Lung (tissue), 12 donors: ENCODE data around the gene LZIC. TPM values are rescaled to one million over a fixed set of nuclear protein-coding genes. Genes with fewer than 3 reads are reported as not detected.

Source experiments
- ATAC-seq: fragments of 200-7000 bp; cut with Tn5 transposase; one replicate; pipeline ENCODE4 v1.9.1; 2020; ENCODE audit warnings: moderate number of reproducible peaks; ENCODE audit not compliant: insufficient read depth, low FRiP score
- DNase-seq, 3 donors: peaks; one replicate each; pipeline ENCODE4 v3.0.0-alpha.2; 2013 to 2017
- H3K27ac ChIP-seq, 2 donors: one replicate each; pipeline ENCODE4 v1.5.1; 2013; ENCODE audit warnings: mild to moderate bottlenecking in 2 of 2, moderate library complexity in 2 of 2, control low read depth in 1 of 2, inconsistent platforms in 1 of 2, low read depth in 1 of 2, low read length in 1 of 2
- H3K27me3 ChIP-seq, 3 donors: one replicate each; pipeline ENCODE4 v1.5.1; 2013; ENCODE audit warnings: low read length in 2 of 3; ENCODE audit not compliant: control insufficient read depth in 3 of 3, insufficient read depth in 3 of 3
- H3K36me3 ChIP-seq, 4 donors: one replicate each; pipeline ENCODE4 v1.5.1; 2013; ENCODE audit warnings: low read length in 4 of 4, mild to moderate bottlenecking in 1 of 4, moderate library complexity in 1 of 4; ENCODE audit not compliant: control insufficient read depth in 4 of 4, insufficient read depth in 4 of 4
- H3K4me1 ChIP-seq, 5 donors: one replicate each; pipeline ENCODE4 v1.5.1; 2013; ENCODE audit warnings: low read length in 5 of 5, mild to moderate bottlenecking in 2 of 5, moderate library complexity in 1 of 5; ENCODE audit not compliant: control insufficient read depth in 5 of 5, insufficient read depth in 5 of 5
- H3K4me3 ChIP-seq: one replicate; pipeline ENCODE4 v1.5.1; 2013; ENCODE audit warnings: mild to moderate bottlenecking, control low read depth, moderate library complexity
- H3K9ac ChIP-seq, 2 donors: one replicate each; pipeline ENCODE4 v1.5.1; 2013; ENCODE audit warnings: low read length in 2 of 2, control low read depth in 1 of 2; ENCODE audit not compliant: insufficient read depth in 1 of 2
- H3K9me3 ChIP-seq, 4 donors: one replicate each; pipeline ENCODE4 v1.5.1; 2013; ENCODE audit warnings: low read length in 3 of 4, mild to moderate bottlenecking in 1 of 4, moderate library complexity in 1 of 4; ENCODE audit not compliant: control insufficient read depth in 4 of 4, insufficient read depth in 3 of 4
- WGBS, 2 donors: extraction: QIAGEN DNeasy Blood & Tissue Kit; methylation state at CpG; one replicate each; pipeline ENCODE4 v1.1.7; 2013; 5-methylcytosine and 5-hydroxymethylcytosine counted together
- polyA plus RNA-seq, 2 donors: library from polyadenylated mRNA; stranded (reverse); fragments of 200-250 nt; gene quantifications; one replicate each; pipeline ENCODE4 v1.2.1, GENCODE V29; 2013
- total RNA-seq, 2 donors: library from RNA; depleted of rRNA in 1 of 2; stranded (reverse); fragments of >200 nt in 1 of 2; gene quantifications; one replicate each; pipeline ENCODE4 v1.2.1, GENCODE V29; 2014 to 2021
- TF ChIP-seq, protein P1 (sequence below): IDR thresholded peaks from 2 replicates; pipeline ENCODE4 v1.5.1; 2012; ENCODE audit warnings: mild to moderate bottlenecking; ENCODE audit errors: control extremely low read depth, extremely low read depth
- donor health status: control.
- donor health status: control.
- donor health status: Bipolar disorder and iron deficiency.
- donor health status: healthy.
- donor health status: DM: yes; HTN: yes; CAD: no.

The LZIC gene
- total and polyA plus RNA-seq, 4 donors = 10.8 to 54.6 (median 20.2) TPM

DNA sequence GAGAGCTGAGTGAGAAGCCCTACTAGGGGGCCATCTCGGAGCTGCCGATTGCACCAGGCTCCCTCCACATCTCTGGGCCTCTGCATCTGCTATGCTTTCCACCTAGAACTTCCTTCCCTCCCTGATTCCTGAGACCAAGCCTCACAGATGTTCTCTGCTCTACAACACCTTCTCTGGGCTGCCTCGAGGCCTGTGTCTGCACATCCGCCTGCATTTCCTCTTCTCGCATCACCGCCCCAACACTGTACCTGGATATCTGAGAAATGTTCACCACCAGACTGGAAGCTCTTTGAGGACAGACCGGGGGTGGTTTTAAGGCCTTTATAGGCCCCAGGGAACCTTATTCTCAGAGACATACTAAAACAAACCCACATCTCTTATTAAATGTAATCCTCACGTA, 53.8 kb downstream of the LZIC start:
- no peak for DNase-seq

DNA sequence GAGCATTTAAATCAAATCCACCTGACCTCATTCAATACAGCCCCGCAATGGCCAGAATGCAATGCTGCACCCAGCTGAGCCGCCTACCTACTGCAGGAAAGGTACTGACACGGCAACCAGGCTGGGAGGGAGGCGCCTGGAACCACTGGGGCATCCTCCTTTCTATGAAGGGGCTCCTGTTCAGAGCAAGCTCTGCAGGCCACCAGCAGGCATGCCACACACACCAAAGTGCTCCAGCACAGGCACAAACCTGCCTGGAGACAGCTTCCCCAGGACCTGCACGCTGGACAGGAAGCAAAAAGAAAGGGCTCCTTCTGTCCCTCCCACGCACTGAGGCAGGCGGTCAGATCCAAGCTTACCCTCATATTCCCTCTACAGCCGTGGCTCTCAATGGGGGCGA, 54.3 kb downstream of the LZIC start:
- H3K27me3 ChIP-seq = no peaks in the 10 kb centered on the region
- peaks cover 0 to 11% (median 5%) of the 10 kb centered on the region in 4 donors for H3K36me3 ChIP-seq
- ATAC-seq = no peak
- no peak overlapping the region for H3K4me3 ChIP-seq
- no peak for DNase-seq
- TF ChIP-seq, protein P1, sequence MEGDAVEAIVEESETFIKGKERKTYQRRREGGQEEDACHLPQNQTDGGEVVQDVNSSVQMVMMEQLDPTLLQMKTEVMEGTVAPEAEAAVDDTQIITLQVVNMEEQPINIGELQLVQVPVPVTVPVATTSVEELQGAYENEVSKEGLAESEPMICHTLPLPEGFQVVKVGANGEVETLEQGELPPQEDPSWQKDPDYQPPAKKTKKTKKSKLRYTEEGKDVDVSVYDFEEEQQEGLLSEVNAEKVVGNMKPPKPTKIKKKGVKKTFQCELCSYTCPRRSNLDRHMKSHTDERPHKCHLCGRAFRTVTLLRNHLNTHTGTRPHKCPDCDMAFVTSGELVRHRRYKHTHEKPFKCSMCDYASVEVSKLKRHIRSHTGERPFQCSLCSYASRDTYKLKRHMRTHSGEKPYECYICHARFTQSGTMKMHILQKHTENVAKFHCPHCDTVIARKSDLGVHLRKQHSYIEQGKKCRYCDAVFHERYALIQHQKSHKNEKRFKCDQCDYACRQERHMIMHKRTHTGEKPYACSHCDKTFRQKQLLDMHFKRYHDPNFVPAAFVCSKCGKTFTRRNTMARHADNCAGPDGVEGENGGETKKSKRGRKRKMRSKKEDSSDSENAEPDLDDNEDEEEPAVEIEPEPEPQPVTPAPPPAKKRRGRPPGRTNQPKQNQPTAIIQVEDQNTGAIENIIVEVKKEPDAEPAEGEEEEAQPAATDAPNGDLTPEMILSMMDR = no peak
- peak overlapping the region; percentile 34 to 78 for H3K27ac ChIP-seq
- H3K9me3 ChIP-seq = no peaks in the 10 kb centered on the region
- no peak overlapping the region for H3K9ac ChIP-seq
- 81 to 82% methylated on average over 8 to 9 of the region's 9 CpGs for WGBS, 2 donors
- H3K4me1 ChIP-seq = peaks cover 0 to 23% (median 11%) of the 10 kb centered on the region in 5 donors

More for the DNA sequence above, 53.8 kb downstream of the LZIC start:
- H3K4me1 ChIP-seq = peaks cover 0 to 25% (median 11%) of the 10 kb centered on the region in 5 donors
- no peak overlapping the region for H3K4me3 ChIP-seq
- no peaks in the 10 kb centered on the region for H3K27me3 ChIP-seq
- H3K9me3 ChIP-seq = no peaks in the 10 kb centered on the region
- 51 to 76% methylated on average over 8 of the region's 8 CpGs for WGBS, 2 donors
- TF ChIP-seq, protein P1 = no peak
- H3K36me3 ChIP-seq = peaks cover 0 to 11% (median 5%) of the 10 kb centered on the region in 4 donors
- no peak for ATAC-seq
- H3K9ac ChIP-seq = no peak overlapping the region
- peak overlapping the region; percentile 48 to 78 for H3K27ac ChIP-seq

DNA sequence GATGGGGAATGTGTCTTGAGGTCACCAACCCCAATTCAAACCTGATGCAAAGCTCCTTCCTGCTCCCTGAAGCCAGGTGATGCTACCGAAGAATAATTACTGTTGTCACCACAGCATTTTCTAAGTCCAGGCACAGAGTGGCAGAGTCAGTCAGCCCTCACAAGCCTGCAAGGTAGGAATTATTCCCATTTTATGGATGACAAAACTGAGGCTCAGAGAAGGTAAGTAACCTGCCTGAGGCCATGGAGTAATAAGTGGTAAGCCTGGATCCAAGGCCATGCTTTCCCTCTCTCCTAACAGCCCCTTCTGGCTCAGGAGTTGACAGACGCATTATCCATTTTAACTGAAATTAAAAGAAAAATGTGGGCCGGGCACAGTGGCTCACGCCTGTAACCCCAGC, 56.1 kb downstream of the LZIC start:
- H3K27ac ChIP-seq = no peak overlapping the region
- H3K27me3 ChIP-seq = no peaks in the 10 kb centered on the region
- no peaks in the 10 kb centered on the region for H3K9me3 ChIP-seq
- H3K4me3 ChIP-seq = no peak overlapping the region
- H3K9ac ChIP-seq = no peak overlapping the region
- H3K4me1 ChIP-seq = peaks cover 0 to 27% (median 10%) of the 10 kb centered on the region in 5 donors
- WGBS, 2 donors = 96 to 98% methylated on average over 4 of the region's 4 CpGs
- TF ChIP-seq, protein P1 = no peak
- ATAC-seq = no peak
- no peak for DNase-seq
- peaks cover 0 to 16% (median 5%) of the 10 kb centered on the region in 4 donors for H3K36me3 ChIP-seq

DNA sequence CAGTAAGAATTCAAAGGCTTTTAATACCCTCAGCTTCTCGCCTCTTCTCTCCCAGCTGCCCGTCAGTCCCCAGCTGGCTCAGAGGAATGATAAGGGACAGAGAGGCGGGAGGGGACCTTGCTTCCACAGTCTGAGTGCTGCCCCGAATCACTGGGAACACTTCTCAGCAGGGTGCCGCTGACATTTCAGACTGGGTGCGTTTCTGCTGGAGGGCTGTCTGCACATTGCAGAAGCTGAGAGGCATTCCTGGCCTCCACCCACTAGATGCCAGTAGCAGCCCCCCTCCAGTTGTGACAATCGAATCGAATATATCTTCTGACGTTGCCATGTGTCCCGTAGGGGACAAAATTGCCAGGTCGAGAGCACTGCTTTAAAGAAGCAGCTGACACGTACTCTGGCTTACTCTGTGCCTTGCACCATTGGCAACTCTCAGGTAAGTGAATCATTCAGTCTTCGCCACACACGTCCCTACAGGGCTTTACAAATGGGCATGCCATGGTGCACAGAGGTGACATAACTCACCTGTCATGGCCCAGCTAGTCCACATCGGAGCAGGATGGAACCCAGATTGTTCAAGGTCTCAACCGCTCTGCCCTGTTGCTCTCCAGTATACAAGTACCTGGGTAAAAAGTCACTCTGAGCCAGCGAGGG, 57.0 kb downstream of the LZIC start:
- DNase-seq (no peak), ATAC-seq (no peak)
- TF ChIP-seq, protein P1 = no peak
- Histone ChIP-seq H3K36me3 (peaks cover 0 to 16% (median 5%) of the 10 kb centered on the region in 4 donors), H3K4me3 (no peak overlapping the region), H3K9me3 (no peaks in the 10 kb centered on the region), H3K27ac (peak overlapping the region in 1 of 2 donors; percentile 58), H3K27me3 (no peaks in the 10 kb centered on the region), H3K4me1 (peaks cover 0 to 23% (median 8%) of the 10 kb centered on the region in 5 donors), H3K9ac (no peak overlapping the region)
- WGBS, 2 donors = 80 to 89% methylated on average over 17 of the region's 17 CpGs
